H1 (cell line): ENCODE results near the gene BCL2L14. TPM values are rescaled to one million over a fixed set of nuclear protein-coding genes. Genes with fewer than 3 reads are reported as not detected.

ENCODE experiments used
- CTCF ChIA-PET: fragments of 300-600 bp; sonication (Branson Sonifier 250); formaldehyde crosslinking; loops from one replicate; lab custom pipeline; 2021; ENCODE audit not compliant: partially characterized antibody; lab: Charles Lee
- POLR2A ChIA-PET: fragments of 300-600 bp; sonication (Branson Sonifier 250); formaldehyde crosslinking; loops from one replicate; lab custom pipeline; 2021; ENCODE audit warnings: inconsistent platforms; ENCODE audit not compliant: partially characterized antibody; lab: Charles Lee
- DNase-seq, 2 experiments: peaks; one replicate each; pipeline versions ENCODE4 v3.0.0 to v3.0.0-alpha.2; 2010 to 2022; ENCODE audit warnings: low spot score in 2 of 2, low read depth in 1 of 2, mixed read lengths in 1 of 2
- FAIRE-seq: peaks from 2 replicates; lab custom pipeline; 2011; peaks lifted over from hg19 to GRCh38; lab: Jason Lieb, UNC
- H2AFZ ChIP-seq: 2 replicates; pipeline ENCODE4 v1.8.1; 2012; ENCODE audit warnings: low read length, inconsistent platforms
- H2AK5ac ChIP-seq: 2 replicates; pipeline ENCODE4 v1.6.1; 2013; ENCODE audit warnings: low read depth, low read length
- H2BK120ac ChIP-seq: replicated peaks from 2 replicates; pipeline ENCODE3; 2013; ENCODE audit warnings: low read depth, low read length, inconsistent platforms
- H2BK12ac ChIP-seq: 2 replicates; pipeline ENCODE4 v1.6.1; 2013; ENCODE audit warnings: low read depth, low read length
- H2BK15ac ChIP-seq: 2 replicates; pipeline ENCODE4 v1.6.1; 2013; ENCODE audit warnings: low read length
- H2BK20ac ChIP-seq: 2 replicates; pipeline ENCODE4 v1.6.1; 2013; ENCODE audit warnings: low read length
- H2BK5ac ChIP-seq: 2 replicates; pipeline ENCODE4 v1.6.1; 2013; ENCODE audit warnings: low read depth, low read length
- H3K14ac ChIP-seq: 2 replicates; pipeline ENCODE4 v1.6.1; 2013; ENCODE audit warnings: inconsistent platforms; ENCODE audit not compliant: insufficient read length
- H3K18ac ChIP-seq: 2 replicates; pipeline ENCODE4 v1.6.1; 2013; ENCODE audit warnings: low read length; ENCODE audit errors: extremely low read depth
- H3K23ac ChIP-seq: 2 replicates; pipeline ENCODE4 v1.6.1; 2013; ENCODE audit warnings: inconsistent platforms; ENCODE audit not compliant: insufficient read length
- H3K23me2 ChIP-seq: 2 replicates; pipeline ENCODE4 v1.6.1; 2013; ENCODE audit warnings: low read depth, low read length
- H3K27ac ChIP-seq: 2 replicates; pipeline ENCODE4 v1.6.1; 2011; ENCODE audit warnings: low read depth, low read length, inconsistent platforms
- H3K27me3 ChIP-seq, 4 experiments: replicated peaks in 1 of 4; 1 replicate in 1 of 4; 2 replicates in 3 of 4; pipeline versions ENCODE4 v1.6.1 to v1.8.1; 2011 to 2013; ENCODE audit warnings: low read length in 3 of 4, mild to moderate bottlenecking in 3 of 4, inconsistent platforms in 2 of 4, mixed read lengths in 2 of 4, moderate library complexity in 1 of 4; ENCODE audit not compliant: control insufficient read depth in 3 of 4, insufficient read depth in 3 of 4; ENCODE audit errors: extremely low read depth in 1 of 4
- H3K36me3 ChIP-seq, 4 experiments: 2 replicates each; pipeline versions ENCODE4 v1.6.1 to v1.8.1; 2011 to 2013; ENCODE audit warnings: mild to moderate bottlenecking in 4 of 4, low read length in 3 of 4, moderate library complexity in 2 of 4, control low read depth in 1 of 4, inconsistent platforms in 1 of 4; ENCODE audit not compliant: insufficient read depth in 4 of 4, control insufficient read depth in 2 of 4
- H3K4ac ChIP-seq: replicated peaks from 2 replicates; pipeline ENCODE3; 2013; ENCODE audit warnings: low read length, low read depth, mixed read lengths, inconsistent platforms; ENCODE audit not compliant: insufficient read length
- H3K4me1 ChIP-seq, 4 experiments: replicated peaks in 1 of 4; 1 replicate in 1 of 4; 2 replicates in 3 of 4; pipeline versions ENCODE4 v1.6.1 to v1.8.1; 2011 to 2013; ENCODE audit warnings: low read length in 3 of 4, inconsistent platforms in 2 of 4, mixed read lengths in 1 of 4; ENCODE audit not compliant: insufficient read depth in 4 of 4, control insufficient read depth in 3 of 4
- H3K4me2 ChIP-seq, 2 experiments: 2 replicates each; pipeline versions ENCODE4 v1.6.1 to v1.8.1; 2011 to 2013; ENCODE audit warnings: low read depth in 2 of 2, low read length in 2 of 2, control low read depth in 1 of 2, inconsistent platforms in 1 of 2, mild to moderate bottlenecking in 1 of 2; ENCODE audit not compliant: insufficient read depth in 1 of 2
- H3K4me3 ChIP-seq, 4 experiments: fragments of 200-600, 300-600 bp in 1 of 4; sonication (generic), shearing (Covaris generic), sonication (Bioruptor Twin) in 1 of 4; 2 replicates each; pipeline versions ENCODE4 v1.5.1 to v1.8.1; 2011 to 2016; ENCODE audit warnings: low read length in 4 of 4, low read depth in 3 of 4, control low read depth in 2 of 4, inconsistent platforms in 2 of 4, mild to moderate bottlenecking in 2 of 4, mixed read lengths in 1 of 4, moderate library complexity in 1 of 4; ENCODE audit not compliant: insufficient read depth in 2 of 4; ENCODE audit errors: extremely low read depth in 1 of 4
- H3K56ac ChIP-seq: replicated peaks from 2 replicates; pipeline ENCODE3; 2013; ENCODE audit warnings: low read depth, mild to moderate bottlenecking, mixed read lengths, low read length, inconsistent platforms; ENCODE audit not compliant: insufficient read length
- H3K79me1 ChIP-seq: 2 replicates; pipeline ENCODE4 v1.6.1; 2013; ENCODE audit warnings: low read depth, low read length, control low read depth
- H3K79me2 ChIP-seq, 2 experiments: 2 replicates each; pipeline versions ENCODE4 v1.6.1 to v1.8.1; 2012 to 2013; ENCODE audit warnings: low read length in 2 of 2, mild to moderate bottlenecking in 2 of 2, inconsistent platforms in 1 of 2; ENCODE audit not compliant: insufficient read depth in 2 of 2, control insufficient read depth in 1 of 2
- H3K9ac ChIP-seq, 4 experiments: replicated peaks in 1 of 4; 1 replicate in 1 of 4; 2 replicates in 3 of 4; pipeline versions ENCODE4 v1.6.1 to v1.8.1; 2011 to 2013; ENCODE audit warnings: low read depth in 3 of 4, low read length in 3 of 4, control low read depth in 2 of 4, mild to moderate bottlenecking in 2 of 4, moderate library complexity in 2 of 4, inconsistent platforms in 1 of 4; ENCODE audit errors: extremely low read depth in 1 of 4
- H3K9me3 ChIP-seq, 2 experiments: 2 replicates each; pipeline versions ENCODE4 v1.6.1 to v1.8.1; 2012 to 2013; ENCODE audit warnings: mild to moderate bottlenecking in 2 of 2, moderate library complexity in 2 of 2, control low read depth in 1 of 2, inconsistent platforms in 1 of 2, low read depth in 1 of 2, low read length in 1 of 2, mixed read lengths in 1 of 2; ENCODE audit not compliant: insufficient read depth in 2 of 2
- H4K20me1 ChIP-seq, 2 experiments: replicated peaks in 1 of 2; 2 replicates each; pipeline versions ENCODE3 to v1.8.1; 2011 to 2013; ENCODE audit warnings: inconsistent platforms in 2 of 2, low read length in 2 of 2, mild to moderate bottlenecking in 1 of 2; ENCODE audit not compliant: insufficient read depth in 2 of 2, control insufficient read depth in 1 of 2
- H4K5ac ChIP-seq: 2 replicates; pipeline ENCODE4 v1.6.1; 2013; ENCODE audit warnings: low read length, low read depth, mixed read lengths, inconsistent platforms; ENCODE audit not compliant: insufficient read length
- H4K8ac ChIP-seq: 2 replicates; pipeline ENCODE4 v1.8.0; 2013; ENCODE audit warnings: mild to moderate bottlenecking, moderate library complexity, low read length, inconsistent platforms; ENCODE audit not compliant: insufficient read depth; ENCODE audit errors: extremely low read depth
- H4K91ac ChIP-seq: replicated peaks from 2 replicates; pipeline ENCODE3; 2013; ENCODE audit warnings: low read length, mixed read lengths, inconsistent platforms; ENCODE audit not compliant: insufficient read length
- ASH2L ChIP-seq: fragments of 200-600, 300-600 bp; sonication (generic); IDR thresholded peaks from one replicate; pipeline ENCODE4 v1.7.1; 2017; ENCODE audit warnings: low read length
- ATF2 ChIP-seq: IDR thresholded peaks from 2 replicates; pipeline ENCODE4 v1.6.1; 2012; ENCODE audit warnings: low read length, inconsistent platforms
- CHD1 ChIP-seq: IDR thresholded peaks from 2 replicates; pipeline ENCODE4 v1.6.1; 2012; ENCODE audit warnings: low read depth, low read length, improper control_type of control experiment
- CHD2 ChIP-seq: IDR thresholded peaks from 2 replicates; pipeline ENCODE4 v1.6.1; 2012; ENCODE audit warnings: low read length, improper control_type of control experiment
- GTF2F1 ChIP-seq: IDR thresholded peaks from 2 replicates; pipeline ENCODE4 v1.6.1; 2012; ENCODE audit warnings: low read depth, low read length, improper control_type of control experiment, borderline replicate concordance
- KDM4A ChIP-seq: IDR thresholded peaks from one replicate; pipeline ENCODE4 v1.7.1; 2012; ENCODE audit warnings: low read depth, mild to moderate bottlenecking, moderate library complexity, low read length, inconsistent platforms; ENCODE audit not compliant: severe bottlenecking
- PHF8 ChIP-seq: fragments of 200-600 bp; sonication (generic); conservative IDR thresholded peaks from 2 replicates; pipeline ENCODE4 v1.7.1; 2012; ENCODE audit warnings: low read depth, mild to moderate bottlenecking, inconsistent platforms, low read length, moderate library complexity
- POU5F1 ChIP-seq: IDR thresholded peaks from 2 replicates; pipeline ENCODE4 v1.6.1; 2011; ENCODE audit warnings: low read depth, mild to moderate bottlenecking, low read length, moderate library complexity
- SIRT6 ChIP-seq: IDR thresholded peaks from one replicate; pipeline ENCODE4 v1.7.1; 2012; ENCODE audit warnings: low read length, inconsistent platforms
- SIX5 ChIP-seq: IDR thresholded peaks from 2 replicates; pipeline ENCODE4 v1.6.1; 2011; ENCODE audit warnings: mild to moderate bottlenecking, low read depth, low read length
- SP4 ChIP-seq: IDR thresholded peaks from 2 replicates; pipeline ENCODE4 v1.6.1; 2012; ENCODE audit warnings: low read length, inconsistent platforms
- SUZ12 ChIP-seq: fragments of 200-600 bp; sonication (generic); IDR thresholded peaks from 2 replicates; pipeline ENCODE4 v1.6.1; 2012; ENCODE audit warnings: mild to moderate bottlenecking, inconsistent platforms, low read length, moderate library complexity, mixed read lengths
- WGBS, 2 experiments: shearing (Covaris generic) in 1 of 2; methylation state at CpG; one replicate each; pipeline versions ENCODE4 v1.1.6 to v1.1.7; 2013 to 2015; ENCODE audit warnings: low lambda C conversion rate in 2 of 2, mixed read lengths in 2 of 2, inconsistent platforms in 1 of 2, low coverage in 1 of 2, missing lambda C conversion rate in 1 of 2; ENCODE audit not compliant: insufficient replicate concordance in 2 of 2, insufficient coverage in 1 of 2, insufficient read length in 1 of 2; ENCODE audit errors: extremely low coverage in 1 of 2, missing lambda C conversion rate in 1 of 2; 5-methylcytosine and 5-hydroxymethylcytosine counted together
- polyA plus RNA-seq, 7 experiments: library from polyadenylated mRNA; depleted of rRNA in 3 of 7; stranded (reverse) in 5 of 7; unstranded in 2 of 7; fragments of >200 nt in 5 of 7; fragments of 200-250 nt in 2 of 7; gene quantifications; 1 replicate in 5 of 7; 2 replicates in 1 of 7; 4 replicates in 1 of 7; pipeline versions ENCODE4 v1.2.1 to v1.2.3, GENCODE V29; 2011 to 2013; ENCODE audit warnings: missing spikeins in 2 of 7, mixed read lengths in 2 of 7
- total RNA-seq: library from RNA; stranded (reverse); fragmentation: NEBNext Ultra II Directional; extraction: Animal tissue kit (Norgen Biotek cat#: 25700); gene quantifications from 2 replicates; pipeline ENCODE4 v1.2.1, GENCODE V29; 2021

The BCL2L14 gene
- total and polyA plus RNA-seq, 2 of the 8 experiments (the other 6 are each of a cell fraction or from before 2014, with no cell fraction given) = 0.80 to 2.4 TPM

- H2BK20ac ChIP-seq = no peak overlapping the region
- H3K36me3 ChIP-seq = peaks cover 0 to 3% (median 0%) of the 10 kb centered on the region in 4 experiments; a peak in 1 of 8 replicates
- no peaks in the 10 kb centered on the region for H3K79me1 ChIP-seq
- H3K14ac ChIP-seq = no peak overlapping the region
- H2BK5ac ChIP-seq = no peak overlapping the region
- H3K79me2 ChIP-seq = no peaks in the 10 kb centered on the region
- H4K5ac ChIP-seq = no peak overlapping the region
- no peak overlapping the region for H2BK12ac ChIP-seq
- H3K4me2 ChIP-seq = no peak overlapping the region
- H3K23me2 ChIP-seq = peaks cover 2% of the 10 kb centered on the region; the same call in 1 of the 2 replicates
- no peaks in the 10 kb centered on the region for H3K27me3 ChIP-seq
- ChIA-PET POLR2A (interaction anchor here (1.0 to 1.6 kb wide), 3 partner anchors 8 to 15 kb away, joined by 3 to 8 read pairs (median 3); no protein-coding TSS in a partner anchor), CTCF (no interaction called here)
- H3K4ac ChIP-seq = no peak overlapping the region
- H4K91ac ChIP-seq = no peak overlapping the region
- H3K27ac ChIP-seq = no peak overlapping the region
- FAIRE-seq (no peak), DNase-seq (no peak)
- H2AFZ ChIP-seq = no peak overlapping the region
- H2BK15ac ChIP-seq = no peak overlapping the region
- H2AK5ac ChIP-seq = no peak overlapping the region
- H3K9me3 ChIP-seq = no peaks in the 10 kb centered on the region
- H2BK120ac ChIP-seq = no peak overlapping the region
- no peak overlapping the region for H3K4me3 ChIP-seq
- no peak overlapping the region for H3K18ac ChIP-seq
- H3K56ac ChIP-seq = no peak overlapping the region
- H3K4me1 ChIP-seq = no peaks in the 10 kb centered on the region
- WGBS, 2 experiments = 78% methylated on average over 6 of the region's 6 CpGs; no CpG with 5 or more reads in 1 of the 2 experiments
- H4K8ac ChIP-seq = no peak overlapping the region
- no peak overlapping the region for H3K9ac ChIP-seq
- no peak overlapping the region for H3K23ac ChIP-seq
- H4K20me1 ChIP-seq = no peaks in the 10 kb centered on the region
- TF ChIP-seq SIX5 (no peak), SIRT6 (no peak), KDM4A (no peak), GTF2F1 (no peak), SUZ12 (no peak), CHD2 (no peak), POU5F1 (no peak), PHF8 (no peak), ATF2 (no peak), SP4 (no peak), CHD1 (no peak), ASH2L (no peak)
Observed at GRCh38 chr12:12097891-12098690, 27.4 kb downstream of the BCL2L14 start.
